ENCODE measurements around the gene STIP1. TPM values are rescaled to one million over a fixed set of nuclear protein-coding genes. Genes with fewer than 3 reads are reported as not detected.

Gene STIP1
- total and polyA plus RNA-seq, 2 of the 8 experiments (the other 6 are each of a cell fraction or from before 2014, with no cell fraction given): 140 to 329 TPM

GRCh38 chr11:64229090-64229743 is 43.2 kb downstream of the STIP1 start (continued):
- TF ChIP-seq, protein P1, sequence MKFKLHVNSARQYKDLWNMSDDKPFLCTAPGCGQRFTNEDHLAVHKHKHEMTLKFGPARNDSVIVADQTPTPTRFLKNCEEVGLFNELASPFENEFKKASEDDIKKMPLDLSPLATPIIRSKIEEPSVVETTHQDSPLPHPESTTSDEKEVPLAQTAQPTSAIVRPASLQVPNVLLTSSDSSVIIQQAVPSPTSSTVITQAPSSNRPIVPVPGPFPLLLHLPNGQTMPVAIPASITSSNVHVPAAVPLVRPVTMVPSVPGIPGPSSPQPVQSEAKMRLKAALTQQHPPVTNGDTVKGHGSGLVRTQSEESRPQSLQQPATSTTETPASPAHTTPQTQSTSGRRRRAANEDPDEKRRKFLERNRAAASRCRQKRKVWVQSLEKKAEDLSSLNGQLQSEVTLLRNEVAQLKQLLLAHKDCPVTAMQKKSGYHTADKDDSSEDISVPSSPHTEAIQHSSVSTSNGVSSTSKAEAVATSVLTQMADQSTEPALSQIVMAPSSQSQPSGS (IDR thresholded peaks at IDR 0.05; ENCODE audit: low read length): no peak
- TF ChIP-seq EZH2 (IDR thresholded peaks at IDR 0.05; ENCODE audit: low read depth, low read length, severe bottlenecking) (no peak), SP1 (IDR thresholded peaks at IDR 0.05; ENCODE audit: low read depth, low read length) (no peak), SIRT6 (IDR thresholded peaks at IDR 0.05; ENCODE audit: low read length) (no peak), TBP (IDR thresholded peaks at IDR 0.05; ENCODE audit: low read depth, low read length) (no peak), YY1 (IDR thresholded peaks at IDR 0.05; ENCODE audit: low read depth, low read length) (no peak)

Data from H1 (cell line).